KMS-11 (cell line): ENCODE results near the gene RPA3.

Experiments
- H2AFZ ChIP-seq: fragments of 200-600 bp; sonication (generic); 2 replicates; pipeline ENCODE4 v1.6.1; 2016; ENCODE audit warnings: antibody characterized with exemption, mixed run types, low read depth
- H3K27ac ChIP-seq: fragments of 200-600 bp; sonication (generic); 2 replicates; pipeline ENCODE4 v1.6.1; 2016; ENCODE audit warnings: mild to moderate bottlenecking, mixed run types
- H3K27me3 ChIP-seq: fragments of 200-600 bp; sonication (generic); 2 replicates; pipeline ENCODE4 v1.6.1; 2017; ENCODE audit warnings: mild to moderate bottlenecking, low read depth, mixed run types, moderate library complexity; ENCODE audit not compliant: insufficient read depth
- H3K36me3 ChIP-seq: fragments of 200-600 bp; sonication (generic); 2 replicates; pipeline ENCODE4 v1.6.1; 2017; ENCODE audit warnings: mild to moderate bottlenecking, mixed run types; ENCODE audit not compliant: insufficient read depth
- H3K4me1 ChIP-seq: fragments of 200-600 bp; sonication (generic); 2 replicates; pipeline ENCODE4 v1.6.1; 2016; ENCODE audit warnings: mild to moderate bottlenecking, low read depth, mixed run types; ENCODE audit not compliant: poor library complexity, severe bottlenecking
- H3K4me2 ChIP-seq: fragments of 200-600 bp; sonication (generic); 2 replicates; pipeline ENCODE4 v1.7.0; 2016; ENCODE audit warnings: mild to moderate bottlenecking, mixed run types
- H3K4me3 ChIP-seq: fragments of 200-600 bp; sonication (generic); IDR thresholded peaks from 2 replicates; pipeline ENCODE4 v1.6.1; 2017; ENCODE audit warnings: low read depth, low read length, mixed read lengths; ENCODE audit not compliant: insufficient read depth
- H3K79me2 ChIP-seq: fragments of 200-600 bp; sonication (generic); 2 replicates; pipeline ENCODE4 v1.6.1; 2016; ENCODE audit warnings: low read depth, mixed run types; ENCODE audit not compliant: insufficient read depth
- H3K9ac ChIP-seq: fragments of 200-600 bp; sonication (generic); 2 replicates; pipeline ENCODE4 v1.6.1; 2016; ENCODE audit warnings: mild to moderate bottlenecking, mixed run types
- H4K20me1 ChIP-seq: fragments of 200-600 bp; sonication (generic); 2 replicates; pipeline ENCODE4 v1.6.1; 2016; ENCODE audit warnings: mild to moderate bottlenecking, mixed run types; ENCODE audit not compliant: insufficient read depth
- CTCF ChIP-seq: fragments of 200-600 bp; sonication (generic); conservative IDR thresholded peaks from 2 replicates; pipeline ENCODE4 v1.6.1; 2017; ENCODE audit warnings: low read depth, mild to moderate bottlenecking, antibody characterized with exemption, low read length, moderate library complexity, mixed read lengths

The RPA3 gene

GRCh38 chr7:7654964-7655715 is 63.3 kb downstream of the RPA3 start:
- Histone ChIP-seq H3K9ac (no peak overlapping the region), H3K36me3 (no peaks in the 10 kb centered on the region), H3K27ac (no peak overlapping the region), H3K79me2 (peaks cover 8% of the 10 kb centered on the region; the same call in 1 of the 2 replicates), H3K4me2 (no peak overlapping the region), H3K4me1 (peaks cover 18% of the 10 kb centered on the region), H4K20me1 (no peaks in the 10 kb centered on the region), H2AFZ (no peak overlapping the region), H3K27me3 (no peaks in the 10 kb centered on the region), H3K4me3 (no peak overlapping the region)
- no peak for TF ChIP-seq CTCF

GRCh38 chr7:7653593-7654187 is 64.7 kb downstream of the RPA3 start:
- Histone ChIP-seq H4K20me1 (no peaks in the 10 kb centered on the region), H3K4me1 (peaks cover 21% of the 10 kb centered on the region), H3K36me3 (no peaks in the 10 kb centered on the region), H3K9ac (no peak overlapping the region), H3K79me2 (no peaks in the 10 kb centered on the region), H3K4me2 (no peak overlapping the region), H3K27me3 (no peaks in the 10 kb centered on the region), H3K4me3 (no peak overlapping the region), H2AFZ (no peak overlapping the region), H3K27ac (no peak overlapping the region)
- TF ChIP-seq CTCF = peak; percentile 95

- Histone ChIP-seq H3K36me3 (no peaks in the 10 kb centered on the region), H3K4me3 (no peak overlapping the region), H3K9ac (no peak overlapping the region), H3K4me2 (no peak overlapping the region), H2AFZ (no peak overlapping the region), H3K79me2 (no peaks in the 10 kb centered on the region), H3K4me1 (peaks cover 21% of the 10 kb centered on the region), H3K27ac (no peak overlapping the region), H4K20me1 (no peaks in the 10 kb centered on the region), H3K27me3 (no peaks in the 10 kb centered on the region)
- TF ChIP-seq CTCF = no peak
Observed at GRCh38 chr7:7652798-7653540, 65.4 kb downstream of the RPA3 start.

GRCh38 chr7:7651479-7651878 is 66.9 kb downstream of the RPA3 start:
- Histone ChIP-seq H3K27ac (no peak overlapping the region), H3K9ac (no peak overlapping the region), H3K4me1 (peaks cover 21% of the 10 kb centered on the region), H3K36me3 (no peaks in the 10 kb centered on the region), H3K4me2 (0 out of 2 replicates have a peak overlapping the region, but pooled peaks have one; percentile 10), H3K79me2 (no peaks in the 10 kb centered on the region), H4K20me1 (no peaks in the 10 kb centered on the region), H3K4me3 (no peak overlapping the region), H2AFZ (no peak overlapping the region), H3K27me3 (no peaks in the 10 kb centered on the region)
- TF ChIP-seq CTCF = no peak
